Progenitor cell of endocrine pancreas (in vitro differentiated cells): ENCODE data around the gene FEN1. TPM values are rescaled to one million over a fixed set of nuclear protein-coding genes. Genes with fewer than 3 reads are reported as not detected.

Experiments
- DNase-seq: peaks from one replicate; pipeline ENCODE4 v3.0.0; 2021; ENCODE audit warnings: low spot score; ENCODE audit not compliant: unreplicated experiment
- H3K27ac Mint-ChIP-seq: 2 replicates; pipeline ENCODE4 v1.8.0; 2021; ENCODE audit warnings: mild to moderate bottlenecking, moderate library complexity, mixed read lengths
- H3K27me3 Mint-ChIP-seq: 2 replicates; pipeline ENCODE4 v1.8.0; 2021; ENCODE audit warnings: mixed read lengths
- H3K36me3 Mint-ChIP-seq: 2 replicates; pipeline ENCODE4 v1.8.0; 2022; ENCODE audit warnings: mixed read lengths; ENCODE audit not compliant: insufficient read depth
- H3K4me1 Mint-ChIP-seq: 2 replicates; pipeline ENCODE4 v1.8.0; 2021; ENCODE audit warnings: low read depth, mixed read lengths
- H3K4me3 Mint-ChIP-seq: 2 replicates; pipeline ENCODE4 v1.8.0; 2021; ENCODE audit warnings: low read depth, mild to moderate bottlenecking, moderate library complexity, mixed read lengths
- H3K9me3 Mint-ChIP-seq: 2 replicates; pipeline ENCODE4 v1.8.0; 2021; ENCODE audit warnings: low read depth, mixed read lengths
- CTCF ChIP-seq: fragments of 200-600 bp; sonication (generic); IDR thresholded peaks from one replicate; pipeline ENCODE4 v1.5.0; 2021; ENCODE audit warnings: antibody characterized with exemption, mild to moderate bottlenecking; ENCODE audit not compliant: unreplicated experiment
- total RNA-seq: library from RNA; stranded (reverse); gene quantifications from 2 replicates; pipeline ENCODE4 v1.2.1, GENCODE V29; 2021

The FEN1 gene
- total RNA-seq, 1 donor from 2014 or later, result 34.4 TPM

GRCh38 chr11:61802605-61803004 lies 9.9 kb downstream of the FEN1 start:
- Mint-ChIP-seq H3K4me1 (no peaks in the 10 kb centered on the region), H3K36me3 (peaks cover 22% of the 10 kb centered on the region), H3K27me3 (no peaks in the 10 kb centered on the region), H3K9me3 (no peaks in the 10 kb centered on the region), H3K27ac (no peak overlapping the region), H3K4me3 (no peak overlapping the region)
- no peak for DNase-seq
- no peak for TF ChIP-seq CTCF

GRCh38 chr11:61803889-61804647 lies 11.4 kb downstream of the FEN1 start:
- no peak for DNase-seq
- H3K4me1 Mint-ChIP-seq, result no peaks in the 10 kb centered on the region
- peaks cover 29% of the 10 kb centered on the region for H3K36me3 Mint-ChIP-seq
- no peak for TF ChIP-seq CTCF
- no peak overlapping the region for H3K4me3 Mint-ChIP-seq
- peak overlapping the region; percentile 10 for H3K27ac Mint-ChIP-seq
- no peaks in the 10 kb centered on the region for H3K9me3 Mint-ChIP-seq
- no peaks in the 10 kb centered on the region for H3K27me3 Mint-ChIP-seq

- H3K4me3 Mint-ChIP-seq, result no peak overlapping the region
- peaks cover 32% of the 10 kb centered on the region for H3K36me3 Mint-ChIP-seq
- H3K4me1 Mint-ChIP-seq, result no peaks in the 10 kb centered on the region
- H3K27ac Mint-ChIP-seq, result no peak overlapping the region
- no peaks in the 10 kb centered on the region for H3K27me3 Mint-ChIP-seq
- TF ChIP-seq CTCF, result no peak
- H3K9me3 Mint-ChIP-seq, result no peaks in the 10 kb centered on the region
- DNase-seq, result no peak
Measured at GRCh38 chr11:61805146-61805545, 12.4 kb downstream of the FEN1 start.

- no peak for DNase-seq
- Mint-ChIP-seq H3K27me3 (no peaks in the 10 kb centered on the region), H3K27ac (no peak overlapping the region), H3K4me1 (no peaks in the 10 kb centered on the region), H3K9me3 (no peaks in the 10 kb centered on the region), H3K36me3 (peaks cover 30% of the 10 kb centered on the region), H3K4me3 (no peak overlapping the region)
- no peak for TF ChIP-seq CTCF
Measured at GRCh38 chr11:61806785-61807184, 14.1 kb downstream of the FEN1 start.

- no peak overlapping the region for H3K27ac Mint-ChIP-seq
- no peak for TF ChIP-seq CTCF
- no peaks in the 10 kb centered on the region for H3K9me3 Mint-ChIP-seq
- H3K27me3 Mint-ChIP-seq, result no peaks in the 10 kb centered on the region
- H3K4me3 Mint-ChIP-seq, result no peak overlapping the region
- H3K4me1 Mint-ChIP-seq, result peaks cover 5% of the 10 kb centered on the region
- no peak for DNase-seq
- H3K36me3 Mint-ChIP-seq, result peaks cover 36% of the 10 kb centered on the region
Measured at GRCh38 chr11:61810671-61811175, 18.0 kb downstream of the FEN1 start.
